Neural progenitor cell (in vitro differentiated cells): ENCODE data around the gene ZNF544. TPM values are rescaled to one million over a fixed set of nuclear protein-coding genes. Genes with fewer than 3 reads are reported as not detected.
A peak's percentile ranks its signal among the peaks of the same experiment; 100 is the strongest.

Experiments used
- DNase-seq: peaks from one replicate; pipeline ENCODE4 v3.0.0-alpha.2; 2016; ENCODE audit warnings: low spot score
- H2AFZ ChIP-seq: fragments of 200-600 bp; sonication (generic); replicated peaks from 2 replicates; pipeline ENCODE4 v1.6.1; 2016; ENCODE audit warnings: antibody characterized with exemption
- H3F3A ChIP-seq: fragments of 200-600 bp; sonication (generic); 2 replicates; pipeline ENCODE4 v1.6.1; 2016; ENCODE audit warnings: antibody characterized with exemption, low read depth
- H3K27ac ChIP-seq: fragments of 200-600 bp; sonication (generic); 2 replicates; pipeline ENCODE4 v1.5.1; 2016; ENCODE audit warnings: mild to moderate bottlenecking
- H3K27me3 ChIP-seq: fragments of 200-600 bp; sonication (generic); 2 replicates; pipeline ENCODE4 v1.6.1; 2016; ENCODE audit warnings: mild to moderate bottlenecking, moderate library complexity
- H3K36me3 ChIP-seq: fragments of 200-600 bp; sonication (generic); 2 replicates; pipeline ENCODE4 v1.5.1; 2016
- H3K4me1 ChIP-seq: fragments of 200-600 bp; sonication (generic); 2 replicates; pipeline ENCODE4 v1.6.1; 2016; ENCODE audit warnings: mixed run types
- H3K4me2 ChIP-seq: fragments of 200-600 bp; sonication (generic); 2 replicates; pipeline ENCODE4 v1.6.1; 2016
- H3K4me3 ChIP-seq: fragments of 200-600 bp; sonication (generic); 2 replicates; pipeline ENCODE4 v1.5.1; 2016
- H3K79me2 ChIP-seq: fragments of 200-600 bp; sonication (generic); 2 replicates; pipeline ENCODE4 v1.6.1; 2016; ENCODE audit warnings: low read depth
- H3K9ac ChIP-seq: fragments of 200-600 bp; sonication (generic); 2 replicates; pipeline ENCODE4 v1.6.1; 2016
- H3K9me3 ChIP-seq: fragments of 200-600 bp; sonication (generic); 2 replicates; pipeline ENCODE4 v1.5.1; 2016; ENCODE audit warnings: low read depth
- H4K20me1 ChIP-seq: fragments of 200-600 bp; sonication (generic); 2 replicates; pipeline ENCODE4 v1.6.1; 2016; ENCODE audit warnings: low read depth
- H3K27ac Mint-ChIP-seq: 3 replicates; pipeline ENCODE4 v1.8.0; 2021; ENCODE audit warnings: mixed read lengths
- H3K27me3 Mint-ChIP-seq: 2 replicates; pipeline ENCODE4 v1.8.0; 2022; ENCODE audit warnings: low read depth, mild to moderate bottlenecking, inconsistent platforms, moderate library complexity, mixed read lengths; ENCODE audit not compliant: insufficient read depth
- H3K36me3 Mint-ChIP-seq: 3 replicates; pipeline ENCODE4 v1.8.0; 2021; ENCODE audit warnings: mixed read lengths
- H3K4me1 Mint-ChIP-seq: 3 replicates; pipeline ENCODE4 v1.8.0; 2021; ENCODE audit warnings: mixed read lengths
- H3K4me3 Mint-ChIP-seq: 3 replicates; pipeline ENCODE4 v1.8.0; 2021; ENCODE audit warnings: mild to moderate bottlenecking, moderate library complexity, mixed read lengths
- H3K9me3 Mint-ChIP-seq: 3 replicates; pipeline ENCODE4 v1.8.0; 2020; ENCODE audit warnings: mixed read lengths
- CTCF ChIP-seq: fragments of 200-600 bp; sonication (generic); IDR thresholded peaks from 2 replicates; pipeline ENCODE4 v1.5.1; 2017; ENCODE audit warnings: antibody characterized with exemption, mild to moderate bottlenecking
- EZH2 ChIP-seq: fragments of 200-600 bp; sonication (generic); IDR thresholded peaks from 2 replicates; pipeline ENCODE4 v1.6.1; 2017; ENCODE audit warnings: antibody characterized with exemption, mild to moderate bottlenecking, moderate library complexity
- EZH2phosphoT487 ChIP-seq: fragments of 200-600 bp; sonication (generic); IDR thresholded peaks from 2 replicates; pipeline ENCODE4 v1.6.1; 2017; ENCODE audit warnings: antibody characterized with exemption
- total RNA-seq: library from RNA; depleted of rRNA; stranded (reverse); fragments of >200 nt; gene quantifications from 2 replicates; pipeline ENCODE4 v1.2.3, GENCODE V29; 2015; ENCODE audit warnings: low replicate concordance

Gene ZNF544
- total RNA-seq, 1 donor from 2014 or later: 86.0 TPM

GRCh38 chr19:58218899-58219298, 9.8 kb upstream of the ZNF544 start:
- Histone ChIP-seq H3K4me1 (no peaks in the 10 kb centered on the region), H3K36me3 (peaks cover under 1% of the 10 kb centered on the region), H2AFZ (no peak overlapping the region), H4K20me1 (no peaks in the 10 kb centered on the region), H3K27me3 (no peaks in the 10 kb centered on the region), H3K4me3 (no peak overlapping the region), H3F3A (no peaks in the 10 kb centered on the region), H3K27ac (no peak overlapping the region), H3K9me3 (peaks cover 6% of the 10 kb centered on the region), H3K79me2 (no peaks in the 10 kb centered on the region), H3K9ac (no peak overlapping the region), H3K4me2 (no peak overlapping the region)
- peaks cover 67% of the 10 kb centered on the region for H3K9me3 Mint-ChIP-seq
- no peak overlapping the region for H3K4me3 Mint-ChIP-seq
- H3K27ac Mint-ChIP-seq: no peak overlapping the region
- DNase-seq: peak; percentile 26
- no peaks in the 10 kb centered on the region for H3K4me1 Mint-ChIP-seq
- peaks cover 12% of the 10 kb centered on the region for H3K36me3 Mint-ChIP-seq
- peaks cover 7% of the 10 kb centered on the region for H3K27me3 Mint-ChIP-seq
- TF ChIP-seq EZH2phosphoT487 (no peak), CTCF (peak; percentile 46)

GRCh38 chr19:58227964-58228584, 640 bp upstream of the ZNF544 start:
- peaks cover 73% of the 10 kb centered on the region for H3K9me3 Mint-ChIP-seq
- H3K36me3 Mint-ChIP-seq: peaks cover 40% of the 10 kb centered on the region
- peak overlapping the region; percentile 63 for H3K9ac ChIP-seq
- H3K9me3 ChIP-seq: peaks cover 3% of the 10 kb centered on the region
- H3K4me3 ChIP-seq: peak overlapping the region; percentile 81
- H3K27me3 Mint-ChIP-seq: peaks cover 14% of the 10 kb centered on the region
- peaks cover 3% of the 10 kb centered on the region for H4K20me1 ChIP-seq
- peak overlapping the region; percentile 81 for H3K27ac Mint-ChIP-seq
- peaks cover 21% of the 10 kb centered on the region for H3K36me3 ChIP-seq
- peak overlapping the region; percentile 87 for H3K4me3 Mint-ChIP-seq
- DNase-seq: peak; percentile 7
- peaks cover 13% of the 10 kb centered on the region for H3K4me1 ChIP-seq
- H3F3A ChIP-seq: peaks cover 21% of the 10 kb centered on the region
- TF ChIP-seq EZH2 (no peak), EZH2phosphoT487 (no peak), CTCF (no peak)
- peak overlapping the region; percentile 97 for H2AFZ ChIP-seq
- H3K27me3 ChIP-seq: no peaks in the 10 kb centered on the region
- H3K4me1 Mint-ChIP-seq: peaks cover 12% of the 10 kb centered on the region
- H3K4me2 ChIP-seq: peak overlapping the region; percentile 90
- peak overlapping the region; percentile 81 for H3K27ac ChIP-seq
- peaks cover 52% of the 10 kb centered on the region for H3K79me2 ChIP-seq

GRCh38 chr19:58229255-58229639, 533 bp downstream of the ZNF544 start:
- no peak for TF ChIP-seq EZH2
- TF ChIP-seq CTCF: peak; percentile 30
- TF ChIP-seq EZH2phosphoT487: no peak
- Mint-ChIP-seq H3K4me1 (peaks cover 12% of the 10 kb centered on the region), H3K27me3 (peaks cover 14% of the 10 kb centered on the region), H3K36me3 (peaks cover 51% of the 10 kb centered on the region), H3K9me3 (peaks cover 77% of the 10 kb centered on the region), H3K27ac (no peak overlapping the region), H3K4me3 (peak overlapping the region; percentile 87)
- Histone ChIP-seq H3K36me3 (peaks cover 23% of the 10 kb centered on the region), H2AFZ (no peak overlapping the region), H3K9ac (peak overlapping the region; percentile 63), H3K4me1 (peaks cover 13% of the 10 kb centered on the region), H3K9me3 (peaks cover 3% of the 10 kb centered on the region), H3F3A (peaks cover 21% of the 10 kb centered on the region), H3K4me2 (peak overlapping the region; percentile 90), H3K79me2 (peaks cover 64% of the 10 kb centered on the region), H4K20me1 (peaks cover 6% of the 10 kb centered on the region), H3K4me3 (peak overlapping the region; percentile 81), H3K27me3 (no peaks in the 10 kb centered on the region), H3K27ac (peak overlapping the region; percentile 81)
- peak; percentile 65 for DNase-seq
